A549 (cell line): ENCODE data around the gene PPP2R5E. TPM values are rescaled to one million over a fixed set of nuclear protein-coding genes. Genes with fewer than 3 reads are reported as not detected.

Source experiments
- ATAC-seq, 2 experiments: fragments of 200-7000 bp in 1 of 2; fragments of >200 bp in 1 of 2; cut with Nextera tagmentation in 1 of 2; cut with Tn5 transposase in 1 of 2; 3 replicates each; pipeline versions ENCODE4 v1.8.0 to v1.9.1; 2018 to 2020; ENCODE audit warnings: mild to moderate bottlenecking in 1 of 2, moderate library complexity in 1 of 2
- CTCF ChIA-PET: fragments of 300-600 bp; sonication (Branson Sonifier 250); formaldehyde crosslinking; extraction: SDS; loops from one replicate; lab custom pipeline; 2021; ENCODE audit warnings: antibody characterized with exemption, inconsistent platforms; lab: Yijun Ruan, JAX
- POLR2A ChIA-PET: fragments of 350-600 bp; formaldehyde crosslinking; extraction: SDS; loops from one replicate; lab custom pipeline; 2021; ENCODE audit warnings: antibody characterized with exemption, inconsistent platforms; lab: Yijun Ruan, JAX
- DNase-seq, 2 experiments: peaks; one replicate each; pipeline versions ENCODE4 v3.0.0 to v3.0.0-alpha.2; 2011 to 2016; ENCODE audit warnings: low read depth in 1 of 2, low spot score in 1 of 2
- FAIRE-seq: peaks from 2 replicates; lab custom pipeline; 2011; peaks lifted over from hg19 to GRCh38; lab: Jason Lieb, UNC
- H3K27ac ChIP-seq, 2 experiments: fragments of >200 bp; sonication (Bioruptor Twin); formaldehyde crosslinking; 3 replicates each; pipeline ENCODE4 v1.5.1; 2016 to 2017
- H3K4me1 ChIP-seq: fragments of >200 bp; sonication (Bioruptor Twin); formaldehyde crosslinking; 3 replicates; pipeline ENCODE4 v1.6.1; 2016
- H3K4me2 ChIP-seq: fragments of >200 bp; sonication (Bioruptor Twin); formaldehyde crosslinking; 3 replicates; pipeline ENCODE4 v1.6.1; 2016
- H3K4me3 ChIP-seq: fragments of >200 bp; sonication (Bioruptor Twin); formaldehyde crosslinking; 3 replicates; pipeline ENCODE4 v1.5.1; 2016
- H3K9me3 ChIP-seq: fragments of >200 bp; sonication (Bioruptor Twin); formaldehyde crosslinking; 3 replicates; pipeline ENCODE4 v1.6.1; 2016
- ATOH8 ChIP-seq: fragments of 250-450 bp; sonication (Bioruptor Pico); IDR thresholded peaks from 2 replicates; pipeline ENCODE4 v1.5.0; 2020; ENCODE audit warnings: low read depth, mild to moderate bottlenecking, moderate library complexity
- E2F6 ChIP-seq: IDR thresholded peaks from 2 replicates; pipeline ENCODE4 v1.6.1; 2012; ENCODE audit warnings: low read depth, borderline replicate concordance
- EHMT2 ChIP-seq: fragments of 200-600 bp; sonication (generic); IDR thresholded peaks from 2 replicates; pipeline ENCODE4 v1.6.1; 2016; ENCODE audit warnings: antibody characterized with exemption, low read depth, mild to moderate bottlenecking, moderate library complexity
- FOSL2 ChIP-seq, 2 experiments: fragments of 450-650 bp in 1 of 2; fragments of >200 bp in 1 of 2; sonication (Bioruptor Twin) in 1 of 2; formaldehyde crosslinking; IDR thresholded peaks; 2 replicates each; pipeline versions ENCODE4 v1.5.0 to v1.6.1; 2016 to 2020; ENCODE audit warnings: mild to moderate bottlenecking in 1 of 2, moderate library complexity in 1 of 2
- HDAC2 ChIP-seq: fragments of 200-600 bp; sonication (generic); IDR thresholded peaks from 2 replicates; pipeline ENCODE4 v1.6.1; 2016
- HOXA7 ChIP-seq: fragments of 250-450 bp; sonication (Bioruptor Pico); IDR thresholded peaks from 2 replicates; pipeline ENCODE4 v1.5.0; 2020; ENCODE audit warnings: mild to moderate bottlenecking, moderate library complexity
- HOXB13 ChIP-seq: fragments of 250-450 bp; sonication (Bioruptor Pico); IDR thresholded peaks from 2 replicates; pipeline ENCODE4 v1.5.0; 2020; ENCODE audit warnings: low read depth, mild to moderate bottlenecking, moderate library complexity
- HOXB5 ChIP-seq: fragments of 250-450 bp; sonication (Bioruptor Pico); IDR thresholded peaks from 2 replicates; pipeline ENCODE4 v1.5.0; 2020; ENCODE audit warnings: mild to moderate bottlenecking, moderate library complexity
- MAFK ChIP-seq: fragments of 450-650 bp; IDR thresholded peaks from 2 replicates; pipeline ENCODE4 v1.6.1; 2014; ENCODE audit not compliant: partially characterized antibody
- MAZ ChIP-seq: fragments of 150-350 bp; IDR thresholded peaks from 2 replicates; pipeline ENCODE4 v1.6.1; 2014; ENCODE audit warnings: antibody characterized with exemption, low read depth, low read length, borderline replicate concordance
- MYC ChIP-seq: IDR thresholded peaks from 2 replicates; pipeline ENCODE4 v1.6.1; 2012; ENCODE audit warnings: mild to moderate bottlenecking, inconsistent platforms, low read length, improper control_type of control experiment, borderline replicate concordance
- NFE2L2 ChIP-seq: fragments of 150-350 bp; conservative IDR thresholded peaks from 2 replicates; pipeline ENCODE4 v1.6.1; 2014; ENCODE audit warnings: low read length
- PHF8 ChIP-seq: fragments of 200-600 bp; sonication (generic); IDR thresholded peaks from 2 replicates; pipeline ENCODE4 v1.6.1; 2016; ENCODE audit warnings: low read depth, mild to moderate bottlenecking, antibody characterized with exemption, moderate library complexity, borderline replicate concordance
- POLR2A ChIP-seq: IDR thresholded peaks from 2 replicates; pipeline ENCODE4 v1.6.1; 2012; ENCODE audit warnings: mild to moderate bottlenecking, low read length
- RAD21 ChIP-seq, 2 experiments: fragments of >200 bp in 1 of 2; sonication (Bioruptor Twin) in 1 of 2; formaldehyde crosslinking in 1 of 2; IDR thresholded peaks in 1 of 2; conservative IDR thresholded peaks in 1 of 2; 2 replicates in 1 of 2; 3 replicates in 1 of 2; pipeline ENCODE4 v1.6.1; 2012 to 2018; ENCODE audit warnings: inconsistent platforms in 1 of 2
- RCOR1 ChIP-seq: fragments of 150-350 bp; IDR thresholded peaks from 2 replicates; pipeline ENCODE4 v1.6.1; 2014; ENCODE audit warnings: antibody characterized with exemption, low read length, low read depth
- RNF2 ChIP-seq: fragments of 200-600 bp; sonication (generic); IDR thresholded peaks from 2 replicates; pipeline ENCODE4 v1.6.1; 2016; ENCODE audit warnings: low read depth, mild to moderate bottlenecking, antibody characterized with exemption, moderate library complexity, borderline replicate concordance
- USF2 ChIP-seq: fragments of 450-650 bp; IDR thresholded peaks from 2 replicates; pipeline ENCODE4 v1.6.1; 2014; ENCODE audit warnings: antibody characterized with exemption
- ZC3H11A ChIP-seq: fragments of 450-650 bp; IDR thresholded peaks from 2 replicates; pipeline ENCODE4 v1.6.1; 2014; ENCODE audit warnings: antibody characterized with exemption, mild to moderate bottlenecking
- ZSCAN20 ChIP-seq: fragments of 250-450 bp; sonication (Bioruptor Pico); IDR thresholded peaks from 2 replicates; pipeline ENCODE4 v1.8.0; 2022; ENCODE audit warnings: mild to moderate bottlenecking, moderate library complexity
- WGBS: methylation state at CpG from one replicate; pipeline ENCODE4 v1.1.6; 2017; ENCODE audit errors: missing lambda C conversion rate; 5-methylcytosine and 5-hydroxymethylcytosine counted together
- polyA plus RNA-seq, 4 experiments: library from polyadenylated mRNA; depleted of rRNA in 3 of 4; stranded (reverse); fragments of >200 nt; fragmentation: RNase III in 1 of 4; extraction: RNeasy Plus Mini Kit Qiagen cat#74134 plus additional on column Dnase treatment in 1 of 4; gene quantifications; 2 replicates in 3 of 4; 3 replicates in 1 of 4; pipeline ENCODE4 v1.2.3, GENCODE V29; 2011 to 2017
- TF ChIP-seq, protein P1 (sequence below): fragments of >200 bp; sonication (Bioruptor Twin); formaldehyde crosslinking; IDR thresholded peaks from 2 replicates; pipeline ENCODE4 v1.6.1; 2016

PPP2R5E gene
- polyA plus RNA-seq, 2 of the 4 experiments (the other 2 are of a cell fraction), result 21.4 to 23.2 TPM

DNA sequence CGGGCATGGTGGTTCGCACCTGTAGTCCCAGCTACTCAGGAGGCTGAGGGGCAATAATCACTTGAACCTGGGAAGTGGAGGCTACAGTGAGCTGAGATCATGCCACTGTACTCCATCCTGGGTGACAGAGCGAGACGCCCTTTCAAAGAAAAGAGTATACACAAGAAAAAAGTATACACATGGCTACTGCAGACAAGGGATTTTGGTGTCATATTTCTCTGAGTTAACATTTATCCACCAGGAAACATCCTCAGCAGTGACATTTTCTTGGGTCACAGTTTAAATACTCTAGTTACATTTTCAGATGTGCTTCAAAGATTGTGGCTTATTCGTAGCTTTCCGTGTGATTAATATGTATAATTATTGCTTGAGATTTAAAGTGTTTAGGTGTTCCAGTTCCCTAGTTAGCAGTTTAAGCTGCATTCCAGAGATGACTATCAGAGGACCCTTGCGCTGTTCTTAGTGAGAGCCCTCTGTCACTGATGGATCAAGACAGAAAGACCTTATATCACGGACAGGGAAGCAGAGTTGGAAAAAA is 4.7 kb upstream of the PPP2R5E start:
- ChIA-PET POLR2A (interaction anchor here (0.9 kb wide), 1 partner anchor 94 kb away, joined by 3 read pairs; the partner anchor contains the start of gene WDR89), CTCF (interaction anchor here (0.6 to 2.9 kb wide), 4 partner anchors 9 to 159 kb away, joined by 3 to 15 read pairs (median 4); no protein-coding TSS in a partner anchor)
- Histone ChIP-seq H3K4me1 (peaks cover 5% of the 10 kb centered on the region; the same call in 1 of the 3 replicates), H3K27ac (no peak overlapping the region), H3K4me3 (no peak overlapping the region), H3K9me3 (no peaks in the 10 kb centered on the region), H3K4me2 (no peak overlapping the region)
- no peak for TF ChIP-seq RCOR1
- no peak for TF ChIP-seq MAFK
- no peak for TF ChIP-seq POLR2A
- no peak for TF ChIP-seq ZC3H11A
- no peak for TF ChIP-seq EHMT2
- no peak for TF ChIP-seq FOSL2 (IDR thresholded peaks at IDR 0.05)
- no peak for TF ChIP-seq FOSL2 (CRISPR knock-in tag; IDR thresholded peaks at IDR 0.05)
- no peak for TF ChIP-seq ZSCAN20
- TF ChIP-seq HOXA7 (CRISPR knock-in tag), result no peak
- TF ChIP-seq RAD21 (conservative IDR thresholded peaks at IDR 0.05 in 1 of 2, IDR thresholded peaks at IDR 0.05 in 1 of 2), result no peak
- no peak for TF ChIP-seq HOXB13 (CRISPR knock-in tag)
- TF ChIP-seq MYC, result no peak
- no peak for TF ChIP-seq USF2
- no peak for TF ChIP-seq MAZ
- TF ChIP-seq ATOH8 (CRISPR knock-in tag), result no peak
- no peak for TF ChIP-seq E2F6
- TF ChIP-seq, protein P1, sequence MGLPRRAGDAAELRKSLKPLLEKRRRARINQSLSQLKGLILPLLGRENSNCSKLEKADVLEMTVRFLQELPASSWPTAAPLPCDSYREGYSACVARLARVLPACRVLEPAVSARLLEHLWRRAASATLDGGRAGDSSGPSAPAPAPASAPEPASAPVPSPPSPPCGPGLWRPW, result no peak
- DNase-seq (no peak), FAIRE-seq (no peak), ATAC-seq (no peak)
- WGBS, result 84% methylated on average over 8 of the region's 8 CpGs

DNA sequence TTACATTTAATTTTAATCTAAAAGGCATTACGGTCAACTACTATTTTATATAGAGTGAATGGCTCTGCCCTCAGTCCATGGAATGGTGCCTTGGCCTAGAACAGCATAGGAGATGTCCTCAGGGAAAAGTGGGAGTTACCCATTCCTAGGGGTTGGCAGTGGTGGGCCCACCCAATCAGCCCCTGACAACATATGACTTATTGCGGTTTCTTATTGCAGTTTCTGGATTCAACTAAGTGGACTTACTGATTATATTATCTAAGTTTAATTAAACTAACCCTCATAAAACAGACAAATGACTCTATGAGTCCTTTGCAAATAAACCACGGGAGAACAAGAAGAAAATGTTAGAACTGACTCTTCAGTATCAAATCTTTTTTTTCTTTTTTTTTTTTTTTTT is 2.3 kb upstream of the PPP2R5E start:
- ChIA-PET POLR2A (no interaction called here), CTCF (interaction anchor here (2.2 to 2.9 kb wide), 2 partner anchors 154 to 157 kb away, joined by 9 to 15 read pairs; no protein-coding TSS in a partner anchor)
- Histone ChIP-seq H3K4me1 (peaks cover 10% of the 10 kb centered on the region; the same call in 2 of the 3 replicates), H3K27ac (no peak overlapping the region), H3K4me2 (no peak overlapping the region), H3K9me3 (no peaks in the 10 kb centered on the region), H3K4me3 (no peak overlapping the region)
- no peak for FAIRE-seq
- 89% methylated on average over 3 of the region's 3 CpGs for WGBS
- no peak for DNase-seq
- TF ChIP-seq ZSCAN20 (no peak), E2F6 (no peak), HDAC2 (no peak), RCOR1 (no peak), RNF2 (no peak), HOXA7 (CRISPR knock-in tag) (no peak), PHF8 (no peak), NFE2L2 (no peak), HOXB5 (CRISPR knock-in tag) (no peak), RAD21 (conservative IDR thresholded peaks at IDR 0.05 in 1 of 2, IDR thresholded peaks at IDR 0.05 in 1 of 2) (no peak)
- no peak for ATAC-seq
